K562 (cell line): Measurements from ENCODE around the gene S100P. TPM values are rescaled to one million over a fixed set of nuclear protein-coding genes. Genes with fewer than 3 reads are reported as not detected.

Source experiments
- ATAC-seq: fragments of 200-7000 bp; cut with Tn5 transposase; 3 replicates; pipeline ENCODE4 v1.9.1; 2020; ENCODE audit warnings: moderate library complexity
- BruUV-seq: library from RNA; stranded (reverse); fragments of 400-500 nt; replicated peaks from 2 replicates; lab custom pipeline; 2021; lab: Mats Ljungman, UMichigan
- CTCF ChIA-PET: fragments of 300-600 bp; formaldehyde crosslinking; extraction: SDS; loops from one replicate; lab custom pipeline; 2021; ENCODE audit warnings: low intra/inter-chr PET ratio; lab: Yijun Ruan, JAX
- POLR2A ChIA-PET: fragments of 300-600, 350-650 bp; sonication (Branson Sonifier 250); formaldehyde crosslinking; extraction: SDS; loops from one replicate; lab custom pipeline; 2021; ENCODE audit warnings: antibody characterized with exemption, inconsistent platforms; lab: Yijun Ruan, JAX
- DNase-seq, 4 experiments: peaks; one replicate each; pipeline versions ENCODE4 v3.0.0 to v3.0.0-alpha.2; 2011 to 2018; ENCODE audit warnings: low spot score in 3 of 4, mixed read lengths in 3 of 4; ENCODE audit errors: extremely low read depth in 1 of 4
- FAIRE-seq: peaks from 2 replicates; lab custom pipeline; 2011; peaks lifted over from hg19 to GRCh38; lab: Jason Lieb, UNC
- H2AFZ ChIP-seq: 2 replicates; pipeline ENCODE4 v1.6.0; 2011; ENCODE audit warnings: low read depth, low read length, control low read depth, inconsistent platforms
- H3K27ac ChIP-seq: fragments of 200-600 bp; 3 replicates; pipeline ENCODE4 v1.8.0; 2011; ENCODE audit warnings: low read depth, mild to moderate bottlenecking, control low read depth, inconsistent platforms, low read length, moderate library complexity, mixed read lengths; ENCODE audit errors: extremely low read depth
- H3K27me3 ChIP-seq, 2 experiments: fragments of 300-600 bp in 1 of 2; 2 replicates in 1 of 2; 3 replicates in 1 of 2; pipeline versions ENCODE4 v1.6.0 to v1.8.0; 2011; ENCODE audit warnings: inconsistent platforms in 2 of 2, low read length in 2 of 2, mild to moderate bottlenecking in 1 of 2, mixed read lengths in 1 of 2, moderate library complexity in 1 of 2; ENCODE audit not compliant: control insufficient read depth in 2 of 2, insufficient read depth in 2 of 2
- H3K36me3 ChIP-seq: fragments of 300-600 bp; 3 replicates; pipeline ENCODE4 v1.8.0; 2011; ENCODE audit warnings: mild to moderate bottlenecking, low read length, inconsistent platforms; ENCODE audit not compliant: control insufficient read depth, insufficient read depth
- H3K4me1 ChIP-seq, 2 experiments: fragments of 200-600 bp in 1 of 2; replicated peaks in 1 of 2; 2 replicates in 1 of 2; 3 replicates in 1 of 2; pipeline versions ENCODE4 v1.5.1 to v1.8.0; 2011; ENCODE audit warnings: inconsistent platforms in 2 of 2, low read length in 2 of 2, mild to moderate bottlenecking in 1 of 2, mixed read lengths in 1 of 2, moderate library complexity in 1 of 2; ENCODE audit not compliant: control insufficient read depth in 2 of 2, insufficient read depth in 2 of 2
- H3K4me2 ChIP-seq: 2 replicates; pipeline ENCODE4 v1.6.1; 2011; ENCODE audit warnings: low read length, control low read depth, inconsistent platforms, mixed read lengths; ENCODE audit not compliant: insufficient read depth
- H3K4me3 ChIP-seq: fragments of 200-600 bp; sonication (generic), shearing (Covaris generic); 2 replicates; pipeline ENCODE4 v1.5.1; 2016; ENCODE audit warnings: control low read depth, inconsistent platforms
- H3K79me2 ChIP-seq: fragments of 200-600 bp; 3 replicates; pipeline ENCODE4 v1.8.0; 2011; ENCODE audit warnings: low read length, inconsistent platforms; ENCODE audit not compliant: control insufficient read depth, insufficient read depth
- H3K9ac ChIP-seq, 2 experiments: 2 replicates each; pipeline versions ENCODE4 v1.6.0 to v1.6.1; 2011; ENCODE audit warnings: low read depth in 2 of 2, low read length in 2 of 2, control low read depth in 1 of 2, inconsistent platforms in 1 of 2, mild to moderate bottlenecking in 1 of 2, mixed read lengths in 1 of 2; ENCODE audit not compliant: insufficient read depth in 1 of 2
- H3K9me1 ChIP-seq: one replicate; pipeline ENCODE4 v1.6.0; 2011; ENCODE audit warnings: inconsistent platforms, mild to moderate bottlenecking, low read length, moderate library complexity; ENCODE audit not compliant: control insufficient read depth, insufficient read depth
- H3K9me3 ChIP-seq: replicated peaks from 2 replicates; pipeline ENCODE4 v1.5.1; 2011; ENCODE audit warnings: low read depth, low read length, inconsistent platforms; ENCODE audit not compliant: control insufficient read depth, insufficient read depth
- H4K20me1 ChIP-seq: replicated peaks from 2 replicates; pipeline ENCODE4 v1.6.1; 2011; ENCODE audit warnings: low read length, inconsistent platforms, mixed read lengths; ENCODE audit not compliant: control insufficient read depth, insufficient read depth
- EGR1 ChIP-seq: fragments of 450-650 bp; conservative IDR thresholded peaks from 2 replicates; pipeline ENCODE4 v1.6.1; 2017; ENCODE audit warnings: mild to moderate bottlenecking
- FIP1L1 ChIP-seq: fragments of 200-400 bp; formaldehyde crosslinking; IDR thresholded peaks from 2 replicates; pipeline ENCODE4 v1.6.1; 2018; ENCODE audit warnings: mild to moderate bottlenecking, low read depth, low read length; ENCODE audit not compliant: poor library complexity, severe bottlenecking
- JUNB ChIP-seq: fragments of 450-650 bp; formaldehyde crosslinking; conservative IDR thresholded peaks from 2 replicates; pipeline ENCODE4 v1.4.0; 2020; ENCODE audit warnings: mild to moderate bottlenecking
- MAFG ChIP-seq: fragments of 450-650 bp; conservative IDR thresholded peaks from 2 replicates; pipeline ENCODE4 v1.6.1; 2016; ENCODE audit warnings: missing genetic modification characterization, missing compliant biosample characterization
- NR2C1 ChIP-seq, 2 experiments: fragments of 450-650 bp; IDR thresholded peaks; 2 replicates each; pipeline ENCODE4 v1.6.1; 2017; ENCODE audit warnings: mild to moderate bottlenecking in 2 of 2, antibody characterized with exemption in 1 of 2, inconsistent platforms in 1 of 2, missing compliant biosample characterization in 1 of 2, missing genetic modification characterization in 1 of 2
- PML ChIP-seq: IDR thresholded peaks from 2 replicates; pipeline ENCODE4 v1.6.1; 2012; ENCODE audit warnings: low read length, inconsistent platforms
- POLR2G ChIP-seq: fragments of 200-400 bp; formaldehyde crosslinking; IDR thresholded peaks from 2 replicates; pipeline ENCODE4 v1.6.1; 2017; ENCODE audit warnings: low read depth, mild to moderate bottlenecking, antibody characterized with exemption, low read length, moderate library complexity
- SNIP1 ChIP-seq: fragments of 450-650 bp; IDR thresholded peaks from 2 replicates; pipeline ENCODE4 v1.7.1; 2017; ENCODE audit warnings: low read depth, mild to moderate bottlenecking
- SRSF1 ChIP-seq: fragments of 200-400 bp; formaldehyde crosslinking; IDR thresholded peaks from 2 replicates; pipeline ENCODE4 v1.6.1; 2017; ENCODE audit warnings: mild to moderate bottlenecking, low read depth, low read length, moderate library complexity
- TCFL5 ChIP-seq: fragments of 250-450 bp; sonication (Bioruptor Pico); conservative IDR thresholded peaks from 2 replicates; pipeline ENCODE4 v1.6.1; 2021; ENCODE audit warnings: mild to moderate bottlenecking, moderate library complexity, matching md5 sums
- TEAD2 ChIP-seq: fragments of 450-650 bp; IDR thresholded peaks from 2 replicates; pipeline ENCODE4 v1.6.1; 2016; ENCODE audit warnings: missing genetic modification characterization, control low read depth, missing compliant biosample characterization
- VEZF1 ChIP-seq: fragments of 200-800 bp; sonication (Bioruptor generic); IDR thresholded peaks from 2 replicates; pipeline ENCODE4 v1.6.1; 2017; ENCODE audit warnings: missing genetic modification characterization, missing compliant biosample characterization
- WHSC1 ChIP-seq: IDR thresholded peaks from one replicate; pipeline ENCODE4 v1.6.1; 2012; ENCODE audit warnings: low read length, control low read depth, inconsistent platforms
- ZNF263 ChIP-seq: sonication (generic); formaldehyde crosslinking; IDR thresholded peaks from 2 replicates; pipeline ENCODE4 v1.8.0; 2022; ENCODE audit warnings: mild to moderate bottlenecking, missing genetic modification reagents, borderline replicate concordance
- ZNF41 ChIP-seq: fragments of 250-450 bp; sonication (Bioruptor Pico); conservative IDR thresholded peaks from 2 replicates; pipeline ENCODE4 v1.4.0; 2020; ENCODE audit warnings: mild to moderate bottlenecking
- ZNF592 ChIP-seq: fragments of 450-650 bp; IDR thresholded peaks from 2 replicates; pipeline ENCODE4 v1.6.1; 2017; ENCODE audit warnings: antibody characterized with exemption, mild to moderate bottlenecking
- WGBS: fragments of 100-300 bp; shearing (Covaris generic); methylation state at CpG from one replicate; pipeline ENCODE4 v1.1.6; 2016; ENCODE audit warnings: low coverage, mixed read lengths; ENCODE audit not compliant: insufficient coverage; ENCODE audit errors: missing lambda C conversion rate; 5-methylcytosine and 5-hydroxymethylcytosine counted together
- in situ Hi-C: fragments of 300-500 bp; cut with MboI; formaldehyde crosslinking; loops from 4 replicates; pipeline ENCODE4 v1.15.0; 2018; ENCODE audit warnings: inconsistent platforms, mixed read lengths
- intact Hi-C: fragments of 100-400 bp; cut with micrococcal nuclease; formaldehyde crosslinking; loops from 2 replicates; pipeline ENCODE4 v1.14.2; 2022
- polyA plus RNA-seq, 8 experiments: library from polyadenylated mRNA; depleted of rRNA in 4 of 8; stranded (reverse) in 5 of 8; unstranded in 3 of 8; fragments of >200 nt; fragmentation: Nextera tagmentation in 2 of 8; fragmentation: Illumina TruSeq in 1 of 8; extraction: Ambion mirVana in 2 of 8; extraction: Trizol in 1 of 8; gene quantifications; 2 replicates each; pipeline versions ENCODE4 v1.2.1 to v1.2.3, GENCODE V29; 2011 to 2014; ENCODE audit warnings: inconsistent platforms in 1 of 8, missing spikeins in 1 of 8
- total RNA-seq, 7 experiments: library from RNA; depleted of rRNA in 6 of 7; stranded (reverse); fragments of >200 nt in 6 of 7; fragmentation: Illumina TruSeq in 2 of 7; extraction: Trizol in 2 of 7; gene quantifications; 2 replicates each; pipeline versions ENCODE4 v1.2.1 to v1.2.3, GENCODE V29; 2011 to 2021; ENCODE audit warnings: low replicate concordance in 1 of 7

The S100P gene
- total and polyA plus RNA-seq, 9 of the 15 experiments (the other 6 are each of a cell fraction or from before 2014, with no cell fraction given), result 4.1 to 23.8 (median 7.5) TPM

DNA sequence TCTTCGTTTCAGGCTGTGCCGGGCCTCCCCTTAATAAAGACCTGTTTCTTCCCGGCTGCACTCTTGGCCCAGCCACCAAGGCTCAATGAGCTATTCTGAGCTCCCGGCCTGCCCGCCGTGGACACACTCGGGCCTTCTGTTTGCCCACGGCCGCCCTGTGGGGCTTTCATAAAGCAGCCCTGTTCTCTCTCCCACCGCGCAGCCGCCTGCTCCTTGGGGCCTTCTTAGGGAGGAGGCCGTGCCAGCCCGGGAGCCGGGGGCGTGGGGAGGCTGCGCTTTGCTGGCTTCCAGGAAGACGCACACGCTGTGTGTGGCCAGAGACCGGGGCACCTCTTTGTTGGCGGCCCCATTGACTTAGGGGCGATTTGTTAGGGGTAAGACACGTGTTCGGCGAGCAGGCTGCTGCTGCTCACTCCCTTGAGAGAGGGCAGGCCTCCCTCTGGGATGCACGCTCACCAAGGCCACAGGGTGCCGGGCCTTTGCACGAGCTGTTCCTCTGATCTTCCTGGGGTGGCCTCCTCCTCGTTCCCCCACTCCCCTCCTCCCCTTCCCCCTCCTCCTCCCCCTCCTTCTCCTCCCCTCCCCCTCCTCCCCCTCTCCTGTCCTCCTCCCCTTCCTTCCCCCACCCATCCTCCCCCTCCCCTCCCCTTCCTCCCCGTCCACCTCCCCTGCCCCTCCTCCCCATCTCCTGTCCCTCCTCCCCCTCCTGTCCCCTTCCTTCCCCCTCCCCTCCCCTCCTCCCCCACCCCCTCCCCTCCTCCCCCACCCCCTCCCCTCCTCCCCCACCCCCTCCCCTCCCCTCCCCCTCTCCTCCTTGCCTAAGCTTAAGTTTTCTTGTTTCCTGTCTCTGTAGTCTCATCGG lies 33.6 kb downstream of the S100P start:
- H3K4me2 ChIP-seq, result no peak overlapping the region; the same call in 1 of the 2 replicates
- 70% methylated on average over 13 of the region's 31 CpGs for WGBS
- intact Hi-C loops (no loop called here), in situ Hi-C loops (no loop called here)
- H3K4me1 ChIP-seq, result peaks cover 31 to 60% of the 10 kb centered on the region in 2 experiments
- H3K9ac ChIP-seq, result 0 out of 4 replicates have a peak overlapping the region, but pooled peaks of 1 of the 2 experiments have one; percentile 19
- H3K4me3 ChIP-seq, result no peak overlapping the region
- no peaks in the 10 kb centered on the region for H4K20me1 ChIP-seq
- no peaks in the 10 kb centered on the region for H3K9me3 ChIP-seq
- no peak for ATAC-seq
- no peaks in the 10 kb centered on the region for H3K79me2 ChIP-seq
- no peaks in the 10 kb centered on the region for H3K36me3 ChIP-seq
- CTCF ChIA-PET, result no interaction called here
- H3K27me3 ChIP-seq, result no peaks in the 10 kb centered on the region
- BruUV-seq, result no TSS peak
- H3K9me1 ChIP-seq, result no peaks in the 10 kb centered on the region
- peak in 3 of 4 experiments; percentile 4 to 45 (median 41) for DNase-seq
- FAIRE-seq, result no peak
- no peak overlapping the region for H3K27ac ChIP-seq
- peak overlapping the region; percentile 60; the same call in 1 of the 2 replicates for H2AFZ ChIP-seq
- POLR2A ChIA-PET, result interaction anchor here (0.7 kb wide), 1 partner anchor 25 kb away, joined by 3 read pairs; no protein-coding TSS in a partner anchor
- TF ChIP-seq ZNF41, result no peak
- no peak for TF ChIP-seq PML
- TF ChIP-seq MAFG, result no peak
- TF ChIP-seq TEAD2 (tag), result no peak
- TF ChIP-seq TCFL5 (CRISPR knock-in tag), result no peak
- TF ChIP-seq EGR1, result peak; percentile 54
- TF ChIP-seq POLR2G, result 0 out of 2 replicates have a peak, but pooled peaks have one; percentile 15
- TF ChIP-seq JUNB (CRISPR knock-in tag), result no peak
- no peak for TF ChIP-seq SNIP1
- TF ChIP-seq ZNF592, result peak; percentile 34; the same call in 1 of the 2 replicates
- peak; percentile 77 for TF ChIP-seq ZNF263 (CRISPR knock-in tag)
- TF ChIP-seq SRSF1, result no peak
- no peak for TF ChIP-seq WHSC1
- peak; percentile 30; the same call in 1 of the 2 replicates for TF ChIP-seq VEZF1 (CRISPR knock-in tag)
- TF ChIP-seq FIP1L1, result peak; percentile 34
- TF ChIP-seq NR2C1 (IDR thresholded peaks at IDR 0.05), result no peak
- no peak for TF ChIP-seq NR2C1 (tag; IDR thresholded peaks at IDR 0.05)
